KOPT-K1 (cell line): ENCODE data around the gene BPIFB1.

Experiments used
- H3K27ac ChIP-seq: fragments of 200-600 bp; sonication (generic); 2 replicates; pipeline ENCODE4 v1.5.1; 2016; ENCODE audit warnings: antibody characterized with exemption, mild to moderate bottlenecking, low read depth, low read length; ENCODE audit not compliant: poor library complexity, severe bottlenecking
- H3K36me3 ChIP-seq: fragments of 200-600 bp; sonication (generic); 2 replicates; pipeline ENCODE4 v1.5.1; 2017; ENCODE audit warnings: antibody characterized with exemption, mild to moderate bottlenecking, low read length, moderate library complexity; ENCODE audit not compliant: insufficient read depth
- H3K9me3 ChIP-seq: fragments of 200-600 bp; sonication (generic); 2 replicates; pipeline ENCODE4 v1.5.1; 2017; ENCODE audit warnings: antibody characterized with exemption, low read length, mild to moderate bottlenecking; ENCODE audit not compliant: insufficient read depth, poor library complexity, severe bottlenecking

Gene BPIFB1

GRCh38 chr20:33301192-33301930 is 18.3 kb downstream of the BPIFB1 start:
- Histone ChIP-seq H3K36me3 (no peaks in the 10 kb centered on the region), H3K27ac (no peak overlapping the region), H3K9me3 (no peaks in the 10 kb centered on the region)

- Histone ChIP-seq H3K9me3 (no peaks in the 10 kb centered on the region), H3K36me3 (no peaks in the 10 kb centered on the region), H3K27ac (no peak overlapping the region)
These were observed 20.6 kb downstream of the BPIFB1 start for GRCh38 chr20:33303595-33303994.

DNA sequence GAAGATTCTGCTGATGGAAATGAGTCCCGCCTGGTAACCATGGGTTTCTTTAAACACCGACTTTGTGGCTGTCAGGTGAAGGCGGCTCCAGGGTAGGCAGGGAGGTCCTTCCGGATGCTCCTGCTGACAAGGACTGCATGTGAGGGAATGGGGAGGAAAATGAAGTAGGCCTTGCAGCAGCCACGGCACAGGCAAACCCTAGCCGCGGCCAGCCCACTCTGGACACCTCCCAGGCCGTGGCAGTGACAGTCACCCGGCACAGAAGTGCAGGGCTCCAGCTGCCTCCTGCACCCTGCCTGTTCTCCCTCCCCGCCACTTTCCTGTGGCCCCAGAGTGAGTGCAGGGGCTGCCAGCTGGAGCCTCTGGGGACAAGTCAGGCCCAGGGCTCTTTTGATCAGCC is 21.0 kb downstream of the BPIFB1 start:
- no peak overlapping the region for H3K27ac ChIP-seq
- H3K9me3 ChIP-seq, result no peaks in the 10 kb centered on the region
- no peaks in the 10 kb centered on the region for H3K36me3 ChIP-seq

GRCh38 chr20:33305589-33306057 is 22.6 kb downstream of the BPIFB1 start:
- H3K9me3 ChIP-seq, result no peaks in the 10 kb centered on the region
- H3K36me3 ChIP-seq, result no peaks in the 10 kb centered on the region
- no peak overlapping the region for H3K27ac ChIP-seq

GRCh38 chr20:33306228-33306627 is 23.2 kb downstream of the BPIFB1 start:
- H3K27ac ChIP-seq, result no peak overlapping the region
- H3K36me3 ChIP-seq, result no peaks in the 10 kb centered on the region
- H3K9me3 ChIP-seq, result no peaks in the 10 kb centered on the region

- Histone ChIP-seq H3K36me3 (no peaks in the 10 kb centered on the region), H3K27ac (no peak overlapping the region), H3K9me3 (no peaks in the 10 kb centered on the region)
These were observed 23.8 kb downstream of the BPIFB1 start for GRCh38 chr20:33306807-33307206.

GRCh38 chr20:33308668-33309067 is 25.7 kb downstream of the BPIFB1 start:
- Histone ChIP-seq H3K27ac (no peak overlapping the region), H3K36me3 (no peaks in the 10 kb centered on the region), H3K9me3 (no peaks in the 10 kb centered on the region)

- H3K9me3 ChIP-seq, result no peaks in the 10 kb centered on the region
- H3K36me3 ChIP-seq, result no peaks in the 10 kb centered on the region
- no peak overlapping the region for H3K27ac ChIP-seq
These were observed 26.6 kb downstream of the BPIFB1 start for GRCh38 chr20:33309631-33310030.

GRCh38 chr20:33310327-33310899 is 27.4 kb downstream of the BPIFB1 start:
- H3K9me3 ChIP-seq, result no peaks in the 10 kb centered on the region
- H3K27ac ChIP-seq, result no peak overlapping the region

GRCh38 chr20:33311011-33311410 is 28.0 kb downstream of the BPIFB1 start:
- Histone ChIP-seq H3K27ac (no peak overlapping the region), H3K36me3 (no peaks in the 10 kb centered on the region)

More at GRCh38 chr20:33310327-33310899, 27.4 kb downstream of the BPIFB1 start:
- no peaks in the 10 kb centered on the region for H3K36me3 ChIP-seq

DNA sequence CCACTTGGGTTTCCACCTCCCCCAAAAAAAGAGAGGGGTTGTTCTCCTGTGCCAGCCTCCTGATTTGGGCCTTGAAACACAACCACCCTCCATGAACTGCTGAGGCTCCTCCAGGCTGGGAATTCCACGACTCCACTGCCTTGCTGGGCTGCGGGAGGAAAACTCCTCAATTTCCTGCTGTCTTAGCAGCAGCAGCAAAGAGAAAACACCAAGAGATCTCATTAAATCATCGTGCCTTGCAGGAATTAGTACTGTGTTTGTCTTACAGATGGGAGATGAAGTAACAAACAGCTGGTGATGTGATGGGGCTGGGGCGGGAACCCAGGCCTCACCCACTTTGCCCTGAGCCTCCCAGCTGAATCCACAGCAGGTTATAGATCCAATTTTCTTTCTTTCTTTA is 29.0 kb downstream of the BPIFB1 start:
- Histone ChIP-seq H3K9me3 (no peaks in the 10 kb centered on the region), H3K27ac (no peak overlapping the region), H3K36me3 (no peaks in the 10 kb centered on the region)

More at GRCh38 chr20:33311011-33311410, 28.0 kb downstream of the BPIFB1 start:
- no peaks in the 10 kb centered on the region for H3K9me3 ChIP-seq

- H3K9me3 ChIP-seq, result no peaks in the 10 kb centered on the region
- no peaks in the 10 kb centered on the region for H3K36me3 ChIP-seq
- no peak overlapping the region for H3K27ac ChIP-seq
These were observed 29.6 kb downstream of the BPIFB1 start for GRCh38 chr20:33312583-33312982.

DNA sequence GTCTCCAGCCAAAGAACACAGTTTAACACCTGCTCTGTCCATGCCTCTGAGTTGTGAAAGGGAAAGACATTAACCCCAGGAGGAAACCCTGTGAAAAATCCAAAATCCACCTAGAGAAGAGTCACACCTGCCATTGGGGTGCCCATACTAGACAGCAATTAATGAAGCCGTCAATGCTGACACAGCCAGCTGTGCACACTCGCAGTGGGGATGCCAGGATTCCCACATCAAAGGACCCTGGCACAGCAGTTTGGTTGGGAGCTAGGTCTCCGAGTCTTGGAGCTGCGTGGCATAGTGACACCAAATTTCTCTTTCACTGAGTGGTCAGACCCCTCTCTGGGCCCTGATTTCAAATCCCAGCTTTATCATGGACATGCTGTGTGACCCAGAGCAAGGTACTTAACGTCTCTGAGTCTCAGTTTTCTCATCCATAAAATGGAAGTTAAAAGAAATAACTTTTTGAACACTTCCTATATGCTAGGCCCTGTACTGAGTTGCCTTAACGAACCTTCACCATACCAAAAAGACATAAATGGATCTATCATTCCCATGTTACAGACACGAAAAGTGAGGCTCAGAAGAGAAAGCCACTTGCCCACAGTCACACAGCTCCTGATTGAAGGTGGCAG is 30.8 kb downstream of the BPIFB1 start:
- Histone ChIP-seq H3K9me3 (no peaks in the 10 kb centered on the region), H3K27ac (no peak overlapping the region), H3K36me3 (no peaks in the 10 kb centered on the region)

DNA sequence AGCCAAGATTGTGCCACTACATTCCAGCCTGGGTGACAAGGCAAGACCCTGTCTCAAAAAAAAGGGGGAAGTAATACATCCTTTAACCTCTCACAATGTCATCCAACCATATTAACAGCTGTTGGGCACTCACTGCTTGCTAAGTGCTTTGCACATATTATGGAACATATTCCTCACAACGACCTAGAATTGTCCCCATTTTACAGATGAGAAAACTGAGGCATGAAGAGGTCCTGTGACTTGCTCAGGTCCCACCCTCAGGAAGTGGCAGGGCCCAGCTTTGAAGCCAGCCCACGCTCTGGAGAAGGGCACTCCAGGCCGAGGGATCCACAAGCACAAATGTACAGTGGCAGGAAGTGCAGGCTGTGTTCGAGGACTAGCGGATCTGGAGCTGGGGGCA is 33.3 kb downstream of the BPIFB1 start:
- H3K27ac ChIP-seq, result no peak overlapping the region
- H3K9me3 ChIP-seq, result no peaks in the 10 kb centered on the region
- H3K36me3 ChIP-seq, result no peaks in the 10 kb centered on the region

GRCh38 chr20:33316958-33317357 is 33.9 kb downstream of the BPIFB1 start:
- no peak overlapping the region for H3K27ac ChIP-seq
- H3K36me3 ChIP-seq, result no peaks in the 10 kb centered on the region
- no peaks in the 10 kb centered on the region for H3K9me3 ChIP-seq
